H1 (cell line): Measurements from ENCODE around the gene TACR2. TPM values are rescaled to one million over a fixed set of nuclear protein-coding genes. Genes with fewer than 3 reads are reported as not detected.

Source experiments
- CHD7 ChIP-seq: fragments of 300-600 bp; sonication (generic); IDR thresholded peaks from 2 replicates; pipeline ENCODE4 v1.7.1; 2012; ENCODE audit warnings: low read length, moderate library complexity, mild to moderate bottlenecking, inconsistent platforms; ENCODE audit not compliant: insufficient replicate concordance
- CTCF ChIP-seq, 3 experiments: IDR thresholded peaks; 1 replicate in 2 of 3; 2 replicates in 1 of 3; pipeline versions ENCODE4 v1.5.1 to v1.6.1; 2011; ENCODE audit warnings: low read length in 3 of 3, mild to moderate bottlenecking in 3 of 3, inconsistent platforms in 2 of 3, low read depth in 1 of 3, moderate library complexity in 1 of 3; ENCODE audit not compliant: insufficient read depth in 1 of 3; ENCODE audit errors: control extremely low read depth in 1 of 3
- GTF2F1 ChIP-seq: IDR thresholded peaks from 2 replicates; pipeline ENCODE4 v1.6.1; 2012; ENCODE audit warnings: low read depth, low read length, improper control_type of control experiment, borderline replicate concordance
- POU5F1 ChIP-seq: IDR thresholded peaks from 2 replicates; pipeline ENCODE4 v1.6.1; 2011; ENCODE audit warnings: low read depth, mild to moderate bottlenecking, low read length, moderate library complexity
- TEAD4 ChIP-seq: IDR thresholded peaks from 2 replicates; pipeline ENCODE4 v1.6.1; 2012; ENCODE audit warnings: low read depth, low read length, inconsistent platforms, mixed read lengths
- polyA plus RNA-seq, 7 experiments: library from polyadenylated mRNA; depleted of rRNA in 3 of 7; stranded (reverse) in 5 of 7; unstranded in 2 of 7; fragments of >200 nt in 5 of 7; fragments of 200-250 nt in 2 of 7; gene quantifications; 1 replicate in 5 of 7; 2 replicates in 1 of 7; 4 replicates in 1 of 7; pipeline versions ENCODE4 v1.2.1 to v1.2.3, GENCODE V29; 2011 to 2013; ENCODE audit warnings: missing spikeins in 2 of 7, mixed read lengths in 2 of 7
- total RNA-seq: library from RNA; stranded (reverse); fragmentation: NEBNext Ultra II Directional; extraction: Animal tissue kit (Norgen Biotek cat#: 25700); gene quantifications from 2 replicates; pipeline ENCODE4 v1.2.1, GENCODE V29; 2021
- TF ChIP-seq, protein P1 (sequence below): IDR thresholded peaks from 2 replicates; pipeline ENCODE4 v1.6.1; 2011; ENCODE audit warnings: low read length, improper control_type of control experiment

Gene TACR2
- total and polyA plus RNA-seq, 2 of the 8 experiments (the other 6 are each of a cell fraction or from before 2014, with no cell fraction given): 0.06 TPM; not detected in 1

GRCh38 chr10:69452676-69453415, 36.1 kb upstream of the TACR2 start (continued):
- TF ChIP-seq CHD7 (no peak), GTF2F1 (no peak), POU5F1 (no peak), TEAD4 (no peak), CTCF (IDR thresholded peaks at IDR 0.05; ENCODE audit: control extremely low read depth in 1 of 3, insufficient read depth in 1 of 3, low read depth in 1 of 3, low read length in 3 of 3) (no peak)
- TF ChIP-seq, protein P1, sequence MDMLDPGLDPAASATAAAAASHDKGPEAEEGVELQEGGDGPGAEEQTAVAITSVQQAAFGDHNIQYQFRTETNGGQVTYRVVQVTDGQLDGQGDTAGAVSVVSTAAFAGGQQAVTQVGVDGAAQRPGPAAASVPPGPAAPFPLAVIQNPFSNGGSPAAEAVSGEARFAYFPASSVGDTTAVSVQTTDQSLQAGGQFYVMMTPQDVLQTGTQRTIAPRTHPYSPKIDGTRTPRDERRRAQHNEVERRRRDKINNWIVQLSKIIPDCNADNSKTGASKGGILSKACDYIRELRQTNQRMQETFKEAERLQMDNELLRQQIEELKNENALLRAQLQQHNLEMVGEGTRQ: no peak
